Measurements from ENCODE around the gene MB21D2.

DNA sequence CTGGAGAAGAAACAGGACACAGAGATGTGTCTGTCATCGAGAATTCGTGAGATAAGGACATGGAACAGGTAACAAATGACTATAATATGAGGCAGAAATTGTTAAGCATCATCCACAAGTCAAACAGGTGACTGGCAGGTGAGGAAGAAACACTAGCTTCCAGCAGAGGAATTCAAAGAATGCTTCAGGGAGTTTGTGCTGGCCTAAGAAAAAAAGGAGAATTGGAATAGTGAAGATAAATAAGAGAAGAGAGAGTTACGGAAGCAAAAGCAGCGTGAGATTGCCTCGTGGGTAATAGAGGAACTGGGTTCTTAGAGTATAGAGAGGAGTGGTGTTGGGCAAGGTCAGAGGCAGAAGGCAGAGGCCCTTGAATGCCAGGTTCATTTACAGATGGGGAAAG lies 167.5 kb downstream of the MB21D2 start:
- TF ChIP-seq, protein P1, sequence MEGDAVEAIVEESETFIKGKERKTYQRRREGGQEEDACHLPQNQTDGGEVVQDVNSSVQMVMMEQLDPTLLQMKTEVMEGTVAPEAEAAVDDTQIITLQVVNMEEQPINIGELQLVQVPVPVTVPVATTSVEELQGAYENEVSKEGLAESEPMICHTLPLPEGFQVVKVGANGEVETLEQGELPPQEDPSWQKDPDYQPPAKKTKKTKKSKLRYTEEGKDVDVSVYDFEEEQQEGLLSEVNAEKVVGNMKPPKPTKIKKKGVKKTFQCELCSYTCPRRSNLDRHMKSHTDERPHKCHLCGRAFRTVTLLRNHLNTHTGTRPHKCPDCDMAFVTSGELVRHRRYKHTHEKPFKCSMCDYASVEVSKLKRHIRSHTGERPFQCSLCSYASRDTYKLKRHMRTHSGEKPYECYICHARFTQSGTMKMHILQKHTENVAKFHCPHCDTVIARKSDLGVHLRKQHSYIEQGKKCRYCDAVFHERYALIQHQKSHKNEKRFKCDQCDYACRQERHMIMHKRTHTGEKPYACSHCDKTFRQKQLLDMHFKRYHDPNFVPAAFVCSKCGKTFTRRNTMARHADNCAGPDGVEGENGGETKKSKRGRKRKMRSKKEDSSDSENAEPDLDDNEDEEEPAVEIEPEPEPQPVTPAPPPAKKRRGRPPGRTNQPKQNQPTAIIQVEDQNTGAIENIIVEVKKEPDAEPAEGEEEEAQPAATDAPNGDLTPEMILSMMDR (IDR thresholded peaks at IDR 0.05) = no peak
- TF ChIP-seq EP300 (IDR thresholded peaks at IDR 0.05) = no peak
- TF ChIP-seq POLR2AphosphoS5 (IDR thresholded peaks at IDR 0.05) = no peak
- no peak for TF ChIP-seq POLR2A (IDR thresholded peaks at IDR 0.05)
